NCI-H226 (cell line): ENCODE data around the gene SRPK2.
A peak's percentile ranks its signal among the peaks of the same experiment; 100 is the strongest.
"Not testable (repeated sequence)": the region's sequence is repeated elsewhere in the genome, so short reads cannot be mapped to it uniquely, and the experiment has no call there.

Experiments
- DNase-seq: peaks from one replicate; pipeline ENCODE4 v3.0.0-alpha.2; 2015

Gene SRPK2

DNA sequence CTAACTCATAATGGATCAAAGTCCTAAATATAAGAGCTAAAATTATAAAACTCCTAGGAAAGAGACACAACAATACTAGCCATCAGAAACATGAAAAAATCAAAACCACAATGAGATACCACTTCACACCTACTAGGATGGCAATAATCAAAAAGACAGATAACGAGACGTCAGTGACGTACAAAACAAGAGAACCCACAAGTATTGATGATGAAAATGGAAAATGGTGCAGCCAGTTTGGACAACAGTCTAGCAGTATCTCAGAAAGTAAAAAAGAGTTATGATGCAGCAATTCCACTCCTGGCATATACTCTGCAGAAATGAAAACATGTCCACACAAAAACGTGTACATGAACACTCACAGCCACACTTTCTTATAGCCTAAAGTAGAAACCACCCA lies 173.5 kb downstream of the SRPK2 start:
- no peak for DNase-seq

DNA sequence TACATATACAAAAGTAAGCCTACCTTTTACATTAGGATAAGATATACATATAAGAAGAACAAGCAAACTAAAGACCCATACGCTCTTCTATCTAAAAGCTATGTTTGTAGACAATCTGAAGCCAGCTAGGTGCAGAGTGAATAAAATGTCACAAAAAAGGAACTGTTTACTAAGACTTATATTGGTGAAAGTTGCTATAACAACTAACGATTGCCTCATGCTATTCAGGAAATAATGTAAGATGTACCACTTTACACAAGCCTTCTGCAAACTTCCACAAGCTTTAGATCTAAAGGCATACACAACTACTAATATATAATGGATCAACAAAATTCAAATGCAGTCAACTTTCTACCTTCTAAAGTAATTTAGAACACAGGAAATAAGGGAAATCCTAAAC lies 175.1 kb downstream of the SRPK2 start:
- no peak for DNase-seq

DNA sequence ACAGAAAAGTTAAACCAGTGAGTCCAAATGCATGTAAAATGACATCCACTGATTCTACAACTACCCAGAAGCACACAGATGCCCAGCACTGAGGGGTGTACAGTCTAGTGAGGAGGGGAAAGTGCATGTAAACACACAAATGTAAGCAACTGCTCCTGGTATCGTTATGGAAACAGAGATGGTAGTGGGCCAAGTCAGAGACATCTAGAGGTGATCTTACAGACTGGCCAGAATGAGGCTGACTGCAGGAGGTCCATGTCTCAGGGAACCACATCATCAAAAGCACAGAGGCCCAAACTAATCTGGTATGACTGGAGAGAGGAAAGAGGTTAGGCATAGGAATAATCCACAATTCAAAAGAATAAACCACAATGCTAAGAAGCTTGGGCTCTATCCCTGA lies 176.5 kb downstream of the SRPK2 start:
- no peak for DNase-seq

GRCh38 chr7:105210721-105211205 lies 178.0 kb downstream of the SRPK2 start:
- DNase-seq = no peak

DNA sequence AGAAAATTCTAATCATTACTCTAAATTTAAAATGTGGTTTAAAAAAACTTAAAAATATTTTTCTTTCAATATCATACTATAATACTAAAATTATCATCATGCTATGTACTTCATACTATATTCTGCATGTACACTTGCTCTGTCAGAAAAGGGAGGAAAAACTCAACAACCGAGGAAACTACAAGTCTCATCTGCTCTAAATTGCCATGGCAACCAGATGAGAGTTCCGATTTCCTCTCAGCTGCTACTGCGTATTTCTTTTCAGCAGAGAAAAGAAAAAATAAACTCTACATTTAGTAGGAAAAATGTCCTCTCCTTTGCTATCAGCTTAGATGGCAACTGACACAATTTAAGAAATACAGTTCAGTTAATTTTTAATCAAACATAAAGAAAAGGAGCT lies 178.9 kb downstream of the SRPK2 start:
- no peak for DNase-seq

DNA sequence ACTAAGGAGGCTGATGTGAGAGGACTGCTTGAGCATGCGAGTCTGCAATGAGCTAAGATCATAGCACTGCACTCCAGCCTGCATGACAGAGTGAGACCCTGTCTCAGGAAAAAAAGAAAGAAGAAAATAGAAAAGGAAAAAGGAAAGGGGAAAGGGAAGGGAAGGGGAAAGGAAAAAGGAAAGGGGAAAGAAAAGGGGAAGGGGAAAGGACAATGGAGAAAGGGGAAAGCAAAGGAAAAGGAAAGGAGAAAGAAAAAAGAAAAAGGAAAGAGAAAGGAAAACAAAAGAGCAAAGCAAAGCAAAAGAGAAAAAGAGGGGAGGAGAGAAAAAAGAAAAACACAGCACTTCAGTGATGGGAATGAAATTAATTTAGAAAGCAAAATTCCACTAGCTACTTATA lies 179.3 kb downstream of the SRPK2 start:
- DNase-seq = no peak

DNA sequence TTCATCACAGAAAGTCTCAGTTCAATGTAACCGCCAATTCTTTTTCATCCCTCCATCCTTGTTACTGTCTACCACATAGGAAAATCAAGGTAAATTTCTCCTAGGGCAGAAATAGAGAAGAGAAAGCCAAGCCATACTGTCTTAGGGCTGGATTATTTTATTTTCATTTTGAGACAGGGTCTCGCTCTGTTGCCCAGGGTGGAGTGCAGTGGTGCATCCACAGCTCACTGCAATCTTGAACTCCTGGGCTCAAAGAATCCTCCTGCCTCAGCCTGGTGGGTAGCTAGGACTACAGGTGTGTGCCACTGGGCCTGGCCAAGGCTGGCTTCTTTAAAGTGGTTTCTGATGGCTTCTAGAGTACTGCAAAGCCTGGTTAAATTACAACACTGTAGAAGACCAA lies 181.7 kb downstream of the SRPK2 start:
- no peak for DNase-seq

GRCh38 chr7:105205592-105206237 lies 183.0 kb downstream of the SRPK2 start:
- no peak for DNase-seq

GRCh38 chr7:105204953-105205352 lies 183.8 kb downstream of the SRPK2 start:
- DNase-seq = no peak

DNA sequence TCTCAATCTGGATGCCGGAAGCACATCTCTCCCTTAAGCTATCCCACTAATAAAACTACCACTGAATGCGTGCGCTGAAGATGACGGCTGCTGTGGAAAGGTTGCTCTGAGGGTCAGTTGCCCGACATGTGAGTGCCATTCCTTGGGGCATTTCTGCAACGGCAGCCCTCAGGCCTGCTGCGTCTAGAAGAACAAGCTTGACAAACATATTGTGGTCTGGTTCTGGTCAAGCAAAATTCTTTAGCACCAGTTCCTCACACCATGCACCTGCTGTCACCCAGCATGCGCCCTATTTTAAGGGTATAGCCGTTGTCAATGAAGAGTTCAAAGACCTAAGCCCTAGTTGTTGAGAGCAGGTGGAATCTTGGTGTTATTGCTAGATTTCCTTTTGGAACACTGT lies 184.2 kb downstream of the SRPK2 start:
- DNase-seq = no peak

DNA sequence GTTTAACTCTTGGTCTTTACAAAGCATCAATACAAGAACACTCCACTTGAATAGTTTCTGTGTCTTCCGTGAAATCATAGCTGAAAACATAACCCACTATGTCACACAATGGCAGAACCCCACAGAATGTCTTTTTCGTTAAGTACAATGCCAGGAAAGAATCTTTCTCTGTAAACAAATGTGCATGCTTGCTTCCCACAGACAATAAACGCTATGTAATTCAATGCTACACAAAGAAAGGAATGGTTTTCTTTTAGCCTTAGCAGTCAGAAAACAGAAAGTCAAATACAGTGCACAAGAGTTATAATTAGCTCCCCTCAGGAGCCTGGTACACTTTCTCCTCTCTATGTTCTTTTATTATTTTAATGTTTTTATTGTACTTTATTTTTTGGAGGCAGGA lies 186.1 kb downstream of the SRPK2 start:
- no peak for DNase-seq

DNA sequence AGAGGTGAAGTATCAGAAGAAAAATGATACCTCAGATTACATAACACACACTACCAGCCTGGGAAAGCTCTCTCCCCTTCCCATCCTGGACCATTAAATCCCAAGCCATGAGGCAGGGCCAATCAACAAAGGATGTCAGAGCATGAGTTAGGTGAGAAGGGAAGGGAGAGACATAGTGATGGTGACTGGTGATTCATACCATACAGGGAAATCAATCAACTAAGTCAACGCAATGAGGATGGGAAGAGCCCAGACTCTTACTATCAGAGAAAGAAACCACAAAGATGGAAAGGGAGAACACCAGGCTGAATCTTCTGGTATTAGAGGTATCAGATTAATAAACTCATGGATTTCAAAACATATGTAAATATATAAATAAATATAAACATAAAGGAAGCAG lies 189.3 kb downstream of the SRPK2 start:
- DNase-seq = peak; percentile 16

DNA sequence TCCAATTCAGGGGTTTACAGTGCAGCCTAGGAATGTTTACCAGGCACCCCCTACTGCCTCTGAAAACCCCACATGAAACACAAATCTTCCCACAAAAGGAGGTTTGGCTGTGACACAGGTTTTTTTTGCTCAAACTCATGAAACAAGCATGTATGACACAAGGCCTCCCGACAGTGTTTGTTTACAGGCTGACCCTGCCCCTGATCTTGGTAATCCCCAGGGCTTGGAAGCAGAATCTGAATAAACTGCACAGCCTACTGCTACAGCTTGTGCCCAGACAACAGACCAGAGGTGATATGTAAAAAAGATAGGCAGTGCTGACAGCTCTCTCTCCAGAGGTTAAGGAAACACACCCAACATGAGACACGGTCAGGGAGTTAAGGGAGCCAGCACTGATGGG lies 190.5 kb downstream of the SRPK2 start:
- DNase-seq = peak; percentile 47

GRCh38 chr7:105196473-105196872 lies 192.2 kb downstream of the SRPK2 start:
- no peak for DNase-seq

GRCh38 chr7:105195891-105196290 lies 192.8 kb downstream of the SRPK2 start:
- DNase-seq = no peak

DNA sequence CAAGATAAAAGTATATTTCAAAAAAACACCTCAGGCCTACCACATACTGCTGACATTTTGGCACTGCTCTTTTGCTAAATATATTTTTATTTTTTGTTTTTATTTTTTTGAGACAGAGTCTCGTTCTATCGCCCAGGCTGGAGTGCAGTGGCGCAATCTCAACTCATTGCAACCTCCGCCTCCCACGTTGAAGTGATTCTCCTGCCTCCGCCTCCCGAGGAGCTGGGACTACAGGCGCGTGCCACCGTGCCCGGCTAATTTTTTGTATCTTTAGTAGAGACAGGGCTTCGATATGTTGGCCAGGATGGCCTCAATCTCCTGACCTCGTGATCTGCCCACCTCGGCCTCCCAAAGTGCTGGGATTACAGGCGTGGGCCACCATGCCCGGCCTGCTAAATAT lies 193.8 kb downstream of the SRPK2 start:
- not testable (repeated sequence) for DNase-seq

GRCh38 chr7:105191331-105191730 lies 197.4 kb downstream of the SRPK2 start:
- no peak for DNase-seq

DNA sequence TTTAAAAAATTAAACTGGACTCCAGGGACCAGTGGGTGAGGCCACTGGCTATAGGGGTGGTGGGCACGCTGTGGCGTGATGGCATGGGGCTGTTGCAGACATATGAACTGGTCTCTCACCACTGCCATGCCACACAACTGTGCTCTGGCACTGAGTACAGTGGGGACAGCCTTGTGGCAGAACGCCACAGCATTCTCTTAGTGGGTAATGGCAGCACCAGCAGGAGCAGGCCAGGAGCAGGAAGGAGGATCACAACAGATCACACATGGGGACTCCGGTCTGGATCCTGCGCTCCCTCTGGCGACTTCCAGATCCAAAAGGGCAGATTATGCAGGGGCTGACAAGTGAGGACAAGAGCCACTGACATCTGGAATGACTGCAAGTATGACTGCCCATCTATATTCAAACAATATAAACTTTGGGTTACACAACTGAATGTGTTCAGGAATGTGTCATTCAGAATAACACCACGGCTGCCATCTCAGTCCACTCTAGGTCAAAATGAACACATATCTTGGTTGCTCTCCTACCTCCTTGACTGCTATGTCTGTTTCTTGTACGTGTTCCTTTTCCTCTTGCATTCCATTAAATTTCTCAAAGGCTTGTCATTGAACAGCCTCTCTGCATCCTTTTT lies 198.7 kb downstream of the SRPK2 start:
- DNase-seq = no peak

DNA sequence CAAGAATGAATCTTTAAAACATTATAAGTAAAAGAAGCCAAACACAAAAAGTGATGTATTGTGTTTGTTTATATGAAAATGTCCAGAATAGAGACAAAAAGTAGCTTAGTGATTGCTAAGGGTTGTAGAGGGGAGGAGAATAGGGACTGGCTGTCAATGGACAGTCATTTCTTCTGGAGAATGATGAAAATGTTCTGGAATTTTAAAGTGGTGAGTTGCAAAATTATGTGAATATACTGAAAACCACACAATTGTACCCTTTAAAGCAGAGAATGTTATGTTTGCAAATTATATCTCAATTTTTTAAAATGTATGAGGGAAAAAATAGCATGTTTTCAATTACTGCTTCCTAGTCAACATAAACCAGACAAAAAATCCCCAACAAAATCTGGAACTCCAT lies 200.5 kb downstream of the SRPK2 start:
- DNase-seq = no peak

GRCh38 chr7:105187302-105188169 lies 201.2 kb downstream of the SRPK2 start:
- no peak for DNase-seq

GRCh38 chr7:105185290-105186010 lies 203.3 kb downstream of the SRPK2 start:
- DNase-seq = no peak

GRCh38 chr7:105180002-105180401 lies 208.7 kb downstream of the SRPK2 start:
- DNase-seq = no peak

DNA sequence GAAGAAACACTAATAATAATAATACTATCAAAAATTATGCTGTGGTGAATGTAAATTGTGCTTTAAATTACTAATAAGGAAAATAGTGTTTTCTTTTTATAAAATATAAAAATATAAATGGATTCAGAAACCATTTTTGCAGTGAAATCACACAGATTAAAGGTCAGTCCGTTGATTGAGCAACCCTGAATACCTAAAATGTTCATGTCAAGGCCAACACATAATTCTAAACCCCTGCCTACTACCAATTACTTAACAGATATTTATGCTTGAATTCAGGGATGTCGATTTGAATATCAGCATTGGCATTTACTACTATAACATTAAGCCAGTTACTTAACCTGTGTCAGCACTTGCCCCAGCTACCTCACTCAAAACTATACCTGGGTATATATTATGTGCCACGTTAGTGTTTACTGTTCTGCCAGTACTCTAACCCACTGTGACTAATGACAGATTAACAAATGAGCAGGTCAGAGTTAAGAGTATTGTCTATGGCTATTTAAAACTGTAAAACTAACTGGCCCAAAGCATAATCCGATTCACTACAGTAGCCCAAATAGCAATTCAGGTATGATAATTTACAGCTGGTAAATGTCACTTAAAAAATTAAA lies 209.7 kb downstream of the SRPK2 start:
- no peak for DNase-seq
